Lung (tissue), 12 donors: ENCODE measurements around the gene NRCAM. TPM values are rescaled to one million over a fixed set of nuclear protein-coding genes. Genes with fewer than 3 reads are reported as not detected.

Experiments used
- ATAC-seq: fragments of 200-7000 bp; cut with Tn5 transposase; one replicate; pipeline ENCODE4 v1.9.1; 2020; ENCODE audit warnings: moderate number of reproducible peaks; ENCODE audit not compliant: insufficient read depth, low FRiP score
- DNase-seq, 3 donors: peaks; one replicate each; pipeline ENCODE4 v3.0.0-alpha.2; 2013 to 2017
- H3K27ac ChIP-seq, 2 donors: one replicate each; pipeline ENCODE4 v1.5.1; 2013; ENCODE audit warnings: mild to moderate bottlenecking in 2 of 2, moderate library complexity in 2 of 2, control low read depth in 1 of 2, inconsistent platforms in 1 of 2, low read depth in 1 of 2, low read length in 1 of 2
- H3K27me3 ChIP-seq, 3 donors: one replicate each; pipeline ENCODE4 v1.5.1; 2013; ENCODE audit warnings: low read length in 2 of 3; ENCODE audit not compliant: control insufficient read depth in 3 of 3, insufficient read depth in 3 of 3
- H3K36me3 ChIP-seq, 4 donors: one replicate each; pipeline ENCODE4 v1.5.1; 2013; ENCODE audit warnings: low read length in 4 of 4, mild to moderate bottlenecking in 1 of 4, moderate library complexity in 1 of 4; ENCODE audit not compliant: control insufficient read depth in 4 of 4, insufficient read depth in 4 of 4
- H3K4me1 ChIP-seq, 5 donors: one replicate each; pipeline ENCODE4 v1.5.1; 2013; ENCODE audit warnings: low read length in 5 of 5, mild to moderate bottlenecking in 2 of 5, moderate library complexity in 1 of 5; ENCODE audit not compliant: control insufficient read depth in 5 of 5, insufficient read depth in 5 of 5
- H3K4me3 ChIP-seq: one replicate; pipeline ENCODE4 v1.5.1; 2013; ENCODE audit warnings: mild to moderate bottlenecking, control low read depth, moderate library complexity
- H3K9ac ChIP-seq, 2 donors: one replicate each; pipeline ENCODE4 v1.5.1; 2013; ENCODE audit warnings: low read length in 2 of 2, control low read depth in 1 of 2; ENCODE audit not compliant: insufficient read depth in 1 of 2
- H3K9me3 ChIP-seq, 4 donors: one replicate each; pipeline ENCODE4 v1.5.1; 2013; ENCODE audit warnings: low read length in 3 of 4, mild to moderate bottlenecking in 1 of 4, moderate library complexity in 1 of 4; ENCODE audit not compliant: control insufficient read depth in 4 of 4, insufficient read depth in 3 of 4
- CTCF ChIP-seq: IDR thresholded peaks from 2 replicates; pipeline ENCODE4 v1.5.1; 2012; ENCODE audit warnings: mild to moderate bottlenecking; ENCODE audit errors: control extremely low read depth, extremely low read depth
- WGBS, 2 donors: extraction: QIAGEN DNeasy Blood & Tissue Kit; methylation state at CpG; one replicate each; pipeline ENCODE4 v1.1.7; 2013; 5-methylcytosine and 5-hydroxymethylcytosine counted together
- polyA plus RNA-seq, 2 donors: library from polyadenylated mRNA; stranded (reverse); fragments of 200-250 nt; gene quantifications; one replicate each; pipeline ENCODE4 v1.2.1, GENCODE V29; 2013
- total RNA-seq, 2 donors: library from RNA; depleted of rRNA in 1 of 2; stranded (reverse); fragments of >200 nt in 1 of 2; gene quantifications; one replicate each; pipeline ENCODE4 v1.2.1, GENCODE V29; 2014 to 2021
- donor health status: control.
- donor health status: control.
- donor health status: Bipolar disorder and iron deficiency.
- donor health status: healthy.
- donor health status: DM: yes; HTN: yes; CAD: no.

The NRCAM gene
- total and polyA plus RNA-seq, 4 donors, result 2.5 to 32.4 (median 11.0) TPM

GRCh38 chr7:108331971-108332370 lies 124.3 kb downstream of the NRCAM start:
- peaks cover 0 to 5% (median 0%) of the 10 kb centered on the region in 5 donors for H3K4me1 ChIP-seq
- no peaks in the 10 kb centered on the region for H3K36me3 ChIP-seq
- DNase-seq, result no peak
- H3K9ac ChIP-seq, result no peak overlapping the region
- peaks cover 0 to 3% (median 0%) of the 10 kb centered on the region in 4 donors for H3K9me3 ChIP-seq
- TF ChIP-seq CTCF, result no peak
- H3K27me3 ChIP-seq, result no peaks in the 10 kb centered on the region
- WGBS, 2 donors, result 65 to 68% methylated on average over 1 of the region's 1 CpG
- H3K27ac ChIP-seq, result no peak overlapping the region
- no peak overlapping the region for H3K4me3 ChIP-seq
- no peak for ATAC-seq

- H3K9ac ChIP-seq, result no peak overlapping the region
- H3K4me1 ChIP-seq, result peaks cover 0 to 3% (median 0%) of the 10 kb centered on the region in 5 donors
- TF ChIP-seq CTCF, result no peak
- no peaks in the 10 kb centered on the region for H3K27me3 ChIP-seq
- no peak overlapping the region for H3K4me3 ChIP-seq
- H3K9me3 ChIP-seq, result peaks cover 0 to 3% (median 0%) of the 10 kb centered on the region in 4 donors
- H3K36me3 ChIP-seq, result no peaks in the 10 kb centered on the region
- ATAC-seq (no peak), DNase-seq (no peak)
- 87 to 94% methylated on average over 6 of the region's 6 CpGs for WGBS, 2 donors
- H3K27ac ChIP-seq, result no peak overlapping the region
Observed at GRCh38 chr7:108330227-108330626, 126.0 kb downstream of the NRCAM start.

- Histone ChIP-seq H3K9ac (no peak overlapping the region), H3K27ac (no peak overlapping the region), H3K4me1 (peaks cover 0 to 3% (median 0%) of the 10 kb centered on the region in 5 donors), H3K36me3 (no peaks in the 10 kb centered on the region), H3K9me3 (peaks cover 0 to 3% (median 0%) of the 10 kb centered on the region in 4 donors), H3K27me3 (no peaks in the 10 kb centered on the region), H3K4me3 (no peak overlapping the region)
- 88% methylated on average over 2 of the region's 2 CpGs for WGBS, 2 donors
- DNase-seq, result no peak
- no peak for TF ChIP-seq CTCF
- no peak for ATAC-seq
Observed at GRCh38 chr7:108329514-108329913, 126.7 kb downstream of the NRCAM start.

GRCh38 chr7:108328174-108328651 lies 128.0 kb downstream of the NRCAM start:
- no peaks in the 10 kb centered on the region for H3K27me3 ChIP-seq
- WGBS, 2 donors, result 52 to 77% methylated on average over 2 of the region's 2 CpGs
- TF ChIP-seq CTCF, result no peak
- no peak overlapping the region for H3K4me3 ChIP-seq
- no peak overlapping the region for H3K9ac ChIP-seq
- no peaks in the 10 kb centered on the region for H3K36me3 ChIP-seq
- peaks cover 0 to 3% (median 0%) of the 10 kb centered on the region in 4 donors for H3K9me3 ChIP-seq
- ATAC-seq (no peak), DNase-seq (no peak)
- no peak overlapping the region for H3K27ac ChIP-seq
- H3K4me1 ChIP-seq, result peaks cover 0 to 9% (median 0%) of the 10 kb centered on the region in 5 donors
